ENCODE measurements around the gene ADORA1. TPM values are rescaled to one million over a fixed set of nuclear protein-coding genes. Genes with fewer than 3 reads are reported as not detected.

ADORA1 gene
- total and polyA plus RNA-seq, 4 donors = 0.33 to 1.1 (median 0.37) TPM

- H3K36me3 ChIP-seq (ENCODE audit: control insufficient read depth in 4 of 4, insufficient read depth in 3 of 4, low read depth in 1 of 4, low read length in 3 of 4) = no peaks in the 10 kb centered on the region
- H3K9me3 ChIP-seq (ENCODE audit: control insufficient read depth in 4 of 4, low read length in 3 of 4) = peaks cover 0 to 17% (median 6%) of the 10 kb centered on the region in 4 donors
- no peak overlapping the region for H3K27ac ChIP-seq (ENCODE audit: low read depth in 1 of 2, low read length in 2 of 2)
- no peak for DNase-seq (ENCODE audit: low spot score)
- no peak for TF ChIP-seq CTCF (IDR thresholded peaks at IDR 0.05; ENCODE audit: low read depth, low read length, missing input control)
- no peak for TF ChIP-seq YY1 (IDR thresholded peaks at IDR 0.05)
- no peak for TF ChIP-seq EGR1 (IDR thresholded peaks at IDR 0.05; ENCODE audit: low read depth in 2 of 2)
- no peak for TF ChIP-seq JUND (IDR thresholded peaks at IDR 0.05)
- TF ChIP-seq RAD21 (IDR thresholded peaks at IDR 0.05) = no peak
- no peak for TF ChIP-seq FOXA1 (IDR thresholded peaks at IDR 0.05)
- TF ChIP-seq HNF4A (conservative IDR thresholded peaks at IDR 0.05) = no peak
- TF ChIP-seq ATF3 (IDR thresholded peaks at IDR 0.05) = no peak
- no peak for TF ChIP-seq RXRA (IDR thresholded peaks at IDR 0.05)
- no peak for TF ChIP-seq FOXA2 (IDR thresholded peaks at IDR 0.05)
- no peak for TF ChIP-seq REST (IDR thresholded peaks at IDR 0.05)
- TF ChIP-seq MAX (IDR thresholded peaks at IDR 0.05) = no peak
- no peak for TF ChIP-seq NR2F2 (IDR thresholded peaks at IDR 0.05)
- no peak for TF ChIP-seq TAF1 (conservative IDR thresholded peaks at IDR 0.05)
- no peak for TF ChIP-seq ZBTB33 (IDR thresholded peaks at IDR 0.05)
- no peak overlapping the region for H3K4me3 ChIP-seq (ENCODE audit: low read depth in 1 of 3, low read length in 3 of 3)
- H3K27me3 ChIP-seq (ENCODE audit: control insufficient read depth in 4 of 4, insufficient read depth in 4 of 4, low read length in 3 of 4) = no peaks in the 10 kb centered on the region
- WGBS = 96% methylated on average over 1 of the region's 1 CpG
- H3K4me1 ChIP-seq (ENCODE audit: control insufficient read depth in 4 of 4, insufficient read depth in 4 of 4, low read length in 3 of 4) = no peaks in the 10 kb centered on the region
- H3K9ac ChIP-seq (ENCODE audit: low read depth in 1 of 2, low read length in 2 of 2) = no peak overlapping the region
These were observed 32.4 kb upstream of the ADORA1 start for GRCh38 chr1:203095061-203095690.

- Histone ChIP-seq H3K9ac (ENCODE audit: low read depth in 1 of 2, low read length in 2 of 2) (no peak overlapping the region), H3K4me1 (ENCODE audit: control insufficient read depth in 4 of 4, insufficient read depth in 4 of 4, low read length in 3 of 4) (no peaks in the 10 kb centered on the region), H3K27ac (ENCODE audit: low read depth in 1 of 2, low read length in 2 of 2) (no peak overlapping the region), H3K27me3 (ENCODE audit: control insufficient read depth in 4 of 4, insufficient read depth in 4 of 4, low read length in 3 of 4) (no peaks in the 10 kb centered on the region), H3K4me3 (ENCODE audit: low read depth in 1 of 3, low read length in 3 of 3) (no peak overlapping the region), H3K36me3 (ENCODE audit: control insufficient read depth in 4 of 4, insufficient read depth in 3 of 4, low read depth in 1 of 4, low read length in 3 of 4) (no peaks in the 10 kb centered on the region), H3K9me3 (ENCODE audit: control insufficient read depth in 4 of 4, low read length in 3 of 4) (peaks cover 0 to 17% (median 6%) of the 10 kb centered on the region in 4 donors)
- no peak for DNase-seq (ENCODE audit: low spot score)
- TF ChIP-seq MAX (IDR thresholded peaks at IDR 0.05) (no peak), TAF1 (conservative IDR thresholded peaks at IDR 0.05) (no peak), HNF4G (IDR thresholded peaks at IDR 0.05) (no peak), RXRA (IDR thresholded peaks at IDR 0.05) (no peak), ZBTB33 (IDR thresholded peaks at IDR 0.05) (no peak), ATF3 (IDR thresholded peaks at IDR 0.05) (no peak), FOXA2 (IDR thresholded peaks at IDR 0.05) (no peak), EGR1 (IDR thresholded peaks at IDR 0.05; ENCODE audit: low read depth in 2 of 2) (no peak), CTCF (IDR thresholded peaks at IDR 0.05; ENCODE audit: low read depth, low read length, missing input control) (no peak), GABPA (IDR thresholded peaks at IDR 0.05 in 1 of 2, conservative IDR thresholded peaks at IDR 0.05 in 1 of 2) (no peak), FOXA1 (IDR thresholded peaks at IDR 0.05) (no peak), HNF4A (conservative IDR thresholded peaks at IDR 0.05) (no peak), RAD21 (IDR thresholded peaks at IDR 0.05) (no peak), JUND (IDR thresholded peaks at IDR 0.05) (no peak)
These were observed 31.0 kb upstream of the ADORA1 start for GRCh38 chr1:203096566-203096965.
